ENCODE measurements around the gene GNG5.

GNG5 gene

DNA sequence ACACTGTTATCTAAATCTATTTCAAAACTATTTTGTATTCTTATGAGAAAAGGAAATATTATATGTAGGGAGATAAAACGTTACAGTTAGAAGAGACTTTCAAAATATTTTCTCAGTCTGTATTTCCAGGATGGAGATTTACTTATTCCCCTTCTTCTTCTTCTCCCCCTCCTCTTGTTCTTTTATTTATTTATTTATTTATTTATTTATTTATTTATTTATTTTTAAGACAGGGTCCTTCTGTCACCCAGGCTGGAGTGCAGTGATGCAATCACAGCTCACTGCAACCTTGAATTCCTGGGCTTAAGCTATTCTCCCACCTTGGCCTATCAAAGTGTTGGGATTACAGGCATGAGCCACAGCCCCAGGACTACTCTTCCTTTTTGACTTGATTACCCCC is 30.2 kb downstream of the GNG5 start:
- peaks cover 3% of the 10 kb centered on the region for H3K36me3 ChIP-seq (ENCODE audit: insufficient read depth, low read length)
- H3K27me3 ChIP-seq (ENCODE audit: insufficient read depth, low read length, poor library complexity): no peaks in the 10 kb centered on the region
- peaks cover 8% of the 10 kb centered on the region; the same call in 1 of the 2 replicates for H4K20me1 ChIP-seq (ENCODE audit: insufficient read depth, low read length)
- no peak overlapping the region for H2AFZ ChIP-seq (ENCODE audit: low read depth, low read length)
- H3K79me2 ChIP-seq (ENCODE audit: insufficient read depth, low read length): peaks cover 26% of the 10 kb centered on the region
- TF ChIP-seq EZH2 (IDR thresholded peaks at IDR 0.05; ENCODE audit: borderline replicate concordance, low read depth, low read length, severe bottlenecking): no peak
- TF ChIP-seq, protein P1, sequence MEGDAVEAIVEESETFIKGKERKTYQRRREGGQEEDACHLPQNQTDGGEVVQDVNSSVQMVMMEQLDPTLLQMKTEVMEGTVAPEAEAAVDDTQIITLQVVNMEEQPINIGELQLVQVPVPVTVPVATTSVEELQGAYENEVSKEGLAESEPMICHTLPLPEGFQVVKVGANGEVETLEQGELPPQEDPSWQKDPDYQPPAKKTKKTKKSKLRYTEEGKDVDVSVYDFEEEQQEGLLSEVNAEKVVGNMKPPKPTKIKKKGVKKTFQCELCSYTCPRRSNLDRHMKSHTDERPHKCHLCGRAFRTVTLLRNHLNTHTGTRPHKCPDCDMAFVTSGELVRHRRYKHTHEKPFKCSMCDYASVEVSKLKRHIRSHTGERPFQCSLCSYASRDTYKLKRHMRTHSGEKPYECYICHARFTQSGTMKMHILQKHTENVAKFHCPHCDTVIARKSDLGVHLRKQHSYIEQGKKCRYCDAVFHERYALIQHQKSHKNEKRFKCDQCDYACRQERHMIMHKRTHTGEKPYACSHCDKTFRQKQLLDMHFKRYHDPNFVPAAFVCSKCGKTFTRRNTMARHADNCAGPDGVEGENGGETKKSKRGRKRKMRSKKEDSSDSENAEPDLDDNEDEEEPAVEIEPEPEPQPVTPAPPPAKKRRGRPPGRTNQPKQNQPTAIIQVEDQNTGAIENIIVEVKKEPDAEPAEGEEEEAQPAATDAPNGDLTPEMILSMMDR (IDR thresholded peaks at IDR 0.05; ENCODE audit: borderline replicate concordance, extremely low read depth, low read length, poor library complexity, severe bottlenecking): no peak
- H3K9me3 ChIP-seq (ENCODE audit: insufficient read depth, low read length, severe bottlenecking): peaks cover 9% of the 10 kb centered on the region
- H3K9ac ChIP-seq (ENCODE audit: low read depth, low read length): no peak overlapping the region
- H3K27ac ChIP-seq (ENCODE audit: low read length): no peak overlapping the region
- ATAC-seq (ENCODE audit: insufficient read depth, low read depth): no peak
- no peak overlapping the region for H3K4me3 ChIP-seq (ENCODE audit: low read depth in 1 of 2, low read length in 2 of 2)
- H3K4me2 ChIP-seq (ENCODE audit: insufficient read depth, low read length): no peak overlapping the region
- H3K4me1 ChIP-seq (ENCODE audit: insufficient read depth, low read length): peaks cover 24% of the 10 kb centered on the region
- no peak for DNase-seq

DNA sequence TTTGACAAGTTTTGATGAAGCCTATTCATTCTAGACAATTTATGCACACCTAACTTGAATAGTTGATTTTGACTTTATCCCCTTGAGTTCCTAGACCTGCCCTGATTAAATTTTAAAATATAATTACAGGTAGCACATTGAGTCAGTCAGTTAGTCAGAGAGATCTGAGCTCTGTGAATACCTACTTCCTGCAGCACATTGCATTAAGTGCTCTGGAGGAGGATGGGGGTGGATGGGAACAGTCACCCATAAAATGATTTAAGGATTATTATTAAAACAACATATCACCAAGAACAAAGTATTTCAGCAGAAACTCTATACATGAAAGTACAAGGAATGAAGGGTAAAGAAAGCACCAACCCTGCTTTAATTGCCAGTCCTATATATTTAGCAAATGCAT is 39.1 kb downstream of the GNG5 start:
- H3K27me3 ChIP-seq (ENCODE audit: insufficient read depth, low read length, poor library complexity): peaks cover 10% of the 10 kb centered on the region
- H4K20me1 ChIP-seq (ENCODE audit: insufficient read depth, low read length): no peaks in the 10 kb centered on the region
- TF ChIP-seq, protein P1 (IDR thresholded peaks at IDR 0.05; ENCODE audit: borderline replicate concordance, extremely low read depth, low read length, poor library complexity, severe bottlenecking): no peak
- TF ChIP-seq EZH2 (IDR thresholded peaks at IDR 0.05; ENCODE audit: borderline replicate concordance, low read depth, low read length, severe bottlenecking): no peak
- ATAC-seq (ENCODE audit: insufficient read depth, low read depth) (no peak), DNase-seq (no peak)
- no peak overlapping the region for H3K27ac ChIP-seq (ENCODE audit: low read length)
- H3K9me3 ChIP-seq (ENCODE audit: insufficient read depth, low read length, severe bottlenecking): no peaks in the 10 kb centered on the region
- H3K4me2 ChIP-seq (ENCODE audit: insufficient read depth, low read length): no peak overlapping the region
- no peaks in the 10 kb centered on the region for H3K36me3 ChIP-seq (ENCODE audit: insufficient read depth, low read length)
- H3K9ac ChIP-seq (ENCODE audit: low read depth, low read length): no peak overlapping the region
- H2AFZ ChIP-seq (ENCODE audit: low read depth, low read length): no peak overlapping the region
- no peaks in the 10 kb centered on the region for H3K4me1 ChIP-seq (ENCODE audit: insufficient read depth, low read length)
- H3K79me2 ChIP-seq (ENCODE audit: insufficient read depth, low read length): no peaks in the 10 kb centered on the region
- no peak overlapping the region for H3K4me3 ChIP-seq (ENCODE audit: low read depth in 1 of 2, low read length in 2 of 2)

DNA sequence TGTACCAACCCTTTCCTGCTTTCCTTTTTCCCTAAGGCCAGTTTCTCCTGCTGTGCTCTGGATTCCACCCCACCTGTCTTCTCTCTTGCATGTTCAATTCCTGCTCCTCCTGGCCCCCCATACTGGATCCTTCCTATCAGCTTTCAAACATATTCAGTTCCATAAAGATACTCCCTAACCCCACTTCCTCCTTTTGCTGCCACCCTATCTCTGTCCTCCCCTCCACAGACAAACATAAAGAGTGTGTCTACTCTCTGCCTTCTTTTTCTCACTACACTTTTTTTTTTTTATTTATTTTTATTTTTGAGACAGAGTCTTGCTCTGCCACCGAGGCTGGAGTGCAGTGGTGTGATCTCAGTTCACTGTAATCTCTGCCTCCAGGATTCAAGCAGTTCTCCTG is 44.3 kb downstream of the GNG5 start:
- DNase-seq (no peak), ATAC-seq (ENCODE audit: insufficient read depth, low read depth) (no peak)
- H3K79me2 ChIP-seq (ENCODE audit: insufficient read depth, low read length): no peaks in the 10 kb centered on the region

More for the DNA sequence above, 44.3 kb downstream of the GNG5 start:
- H2AFZ ChIP-seq (ENCODE audit: low read depth, low read length): no peak overlapping the region
- H3K9ac ChIP-seq (ENCODE audit: low read depth, low read length): no peak overlapping the region
- no peaks in the 10 kb centered on the region for H3K4me1 ChIP-seq (ENCODE audit: insufficient read depth, low read length)
- no peak overlapping the region for H3K4me3 ChIP-seq (ENCODE audit: low read depth in 1 of 2, low read length in 2 of 2)
- no peak overlapping the region for H3K27ac ChIP-seq (ENCODE audit: low read length)
- H3K36me3 ChIP-seq (ENCODE audit: insufficient read depth, low read length): no peaks in the 10 kb centered on the region
- no peaks in the 10 kb centered on the region for H3K9me3 ChIP-seq (ENCODE audit: insufficient read depth, low read length, severe bottlenecking)
- no peaks in the 10 kb centered on the region for H4K20me1 ChIP-seq (ENCODE audit: insufficient read depth, low read length)
- H3K4me2 ChIP-seq (ENCODE audit: insufficient read depth, low read length): no peak overlapping the region
- no peak for TF ChIP-seq EZH2 (IDR thresholded peaks at IDR 0.05; ENCODE audit: borderline replicate concordance, low read depth, low read length, severe bottlenecking)
- TF ChIP-seq, protein P1 (IDR thresholded peaks at IDR 0.05; ENCODE audit: borderline replicate concordance, extremely low read depth, low read length, poor library complexity, severe bottlenecking): no peak
- H3K27me3 ChIP-seq (ENCODE audit: insufficient read depth, low read length, poor library complexity): peaks cover 5% of the 10 kb centered on the region

All from DND-41 (cell line).